Heart left ventricle (tissue), 13 donors: ENCODE results near the gene LY6G5C.

Experiments used
- CTCF ChIP-seq, 12 donors: fragments of 200-600 bp; sonication (generic) in 4 of 12; IDR thresholded peaks; one replicate each; pipeline versions ENCODE4 v1.5.0 to v1.8.0; 2018 to 2022; ENCODE audit warnings: antibody characterized with exemption in 12 of 12, mild to moderate bottlenecking in 5 of 12
- POLR2A ChIP-seq, 2 donors: fragments of 450-650 bp; IDR thresholded peaks; one replicate each; pipeline ENCODE4 v1.6.1; 2017; ENCODE audit warnings: antibody characterized with exemption in 2 of 2, mild to moderate bottlenecking in 2 of 2, moderate library complexity in 2 of 2
- donor health status: ischemic (EF 13 %, LVEDD 7.1; RV severe dilation, severe dysfunction).
- donor health status: DM: no; HTN: yes; CAD: no.
- donor health status: DM: no; HTN: no; CAD: no.
- donor health status: ischemic (EF 25% LVEDD 6.9; RV normal size, moderate dysfunction).
- donor health status: ischemic (EF 25% LVEDD 5.7; RV mildly dilated, moderate dysfunction).
- donor health status: ischemic (EF 35%, LVEDD 5.7; RV mildly dilated, moderate dysfunction).
- donor health status: nonischemic (EF 11% LVEDD 7.7; RV severe dilation, severe dysfunction).
- donor health status: DM: yes; HTN: yes; CAD: no.
- donor health status: PGD.
- donor health status: ischemic (EF 29% LVEDD 5.4; RV normal size, mild dysfunction).
- donor health status: nonischemic (EF 23%, LVEDD 6.1; RV moderate dilation, normal function).

GRCh38 chr6:31639043-31639442 lies 41.8 kb downstream of the LY6G5C start:
- TF ChIP-seq CTCF (IDR thresholded peaks at IDR 0.05) (no peak), POLR2A (IDR thresholded peaks at IDR 0.05) (no peak)
